ENCODE results near the gene HES2. TPM values are rescaled to one million over a fixed set of nuclear protein-coding genes. Genes with fewer than 3 reads are reported as not detected.
"Not testable (repeated sequence)": the region's sequence is repeated elsewhere in the genome, so short reads cannot be mapped to it uniquely, and the experiment has no call there.

HES2 gene
- total RNA-seq, 1 experiment from 2014 or later = not detected

DNA sequence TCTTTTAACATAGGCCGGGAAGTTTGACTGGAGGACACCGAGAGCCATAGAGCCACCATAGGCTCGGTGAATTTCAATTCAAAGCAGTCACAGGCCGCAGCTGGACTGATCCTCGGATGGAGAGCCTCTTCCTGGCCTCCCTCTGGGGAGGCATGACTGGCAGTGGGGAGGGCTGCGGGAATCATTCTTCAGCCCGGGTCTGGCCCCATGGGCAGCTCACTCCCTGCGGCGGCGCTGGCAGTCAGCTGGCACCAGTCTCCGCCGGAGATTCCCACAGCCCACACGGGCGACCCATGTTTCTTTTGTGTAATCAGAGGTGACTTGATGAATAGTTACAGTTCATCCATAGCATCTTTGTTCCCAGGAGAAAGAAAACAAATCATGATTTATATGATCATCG is 15.4 kb upstream of the HES2 start:
- DNase-seq = no peak
- H3K4me3 ChIP-seq (ENCODE audit: low read length) = no peak overlapping the region
- no peaks in the 10 kb centered on the region for H3K9me2 ChIP-seq (replicated peaks; ENCODE audit: insufficient read depth, low read length)
- no peak overlapping the region for H3K9ac ChIP-seq (ENCODE audit: low read length)
- H3K27ac ChIP-seq (ENCODE audit: low read length) = no peak overlapping the region
- H3K36me3 ChIP-seq (ENCODE audit: insufficient read depth, low read length) = no peaks in the 10 kb centered on the region
- H3K27me3 ChIP-seq (ENCODE audit: low read length) = no peaks in the 10 kb centered on the region
- H4K20me1 ChIP-seq (ENCODE audit: insufficient read depth, low read depth, low read length) = 0 out of 2 replicates have a peak, but pooled peaks cover 5% of the 10 kb centered on the region
- H2AFZ ChIP-seq (ENCODE audit: low read length) = no peak overlapping the region
- H3K9me3 ChIP-seq (ENCODE audit: low read length) = no peaks in the 10 kb centered on the region
- H3K4me1 ChIP-seq (ENCODE audit: low read length) = peaks cover 3% of the 10 kb centered on the region; the same call in 1 of the 2 replicates
- no peaks in the 10 kb centered on the region for H3K79me2 ChIP-seq (ENCODE audit: low read length)
- no peak overlapping the region for H3K4me2 ChIP-seq (ENCODE audit: low read depth, low read length, poor library complexity, severe bottlenecking)

DNA sequence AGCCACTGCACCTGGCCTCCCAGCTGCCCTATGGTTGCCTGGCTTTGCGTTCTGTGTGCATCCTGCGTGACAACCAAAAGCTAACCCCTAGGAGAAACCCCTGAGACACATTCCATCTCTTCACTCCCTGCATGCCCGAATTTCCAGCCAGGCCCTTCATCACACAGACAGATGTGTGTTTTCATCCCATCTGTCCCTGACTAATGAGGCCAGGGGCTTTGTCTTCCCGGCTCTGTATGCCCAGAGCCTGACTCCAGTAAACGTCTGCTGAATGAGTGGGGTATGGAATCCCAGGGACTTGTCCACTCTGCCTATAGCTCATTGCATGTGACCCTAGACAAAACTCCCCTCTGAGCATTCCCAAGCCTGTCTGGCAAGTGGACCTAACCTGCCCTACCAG is 14.5 kb upstream of the HES2 start:
- DNase-seq = no peak
- Histone ChIP-seq H3K9ac (ENCODE audit: low read length) (no peak overlapping the region), H3K9me2 (replicated peaks; ENCODE audit: insufficient read depth, low read length) (no peaks in the 10 kb centered on the region), H4K20me1 (ENCODE audit: insufficient read depth, low read depth, low read length) (0 out of 2 replicates have a peak, but pooled peaks cover 5% of the 10 kb centered on the region), H3K4me3 (ENCODE audit: low read length) (no peak overlapping the region), H2AFZ (ENCODE audit: low read length) (no peak overlapping the region), H3K4me1 (ENCODE audit: low read length) (peaks cover under 1% of the 10 kb centered on the region; the same call in 1 of the 2 replicates), H3K27ac (ENCODE audit: low read length) (no peak overlapping the region), H3K4me2 (ENCODE audit: low read depth, low read length, poor library complexity, severe bottlenecking) (no peak overlapping the region), H3K27me3 (ENCODE audit: low read length) (no peaks in the 10 kb centered on the region), H3K79me2 (ENCODE audit: low read length) (no peaks in the 10 kb centered on the region), H3K9me3 (ENCODE audit: low read length) (no peaks in the 10 kb centered on the region), H3K36me3 (ENCODE audit: insufficient read depth, low read length) (no peaks in the 10 kb centered on the region)

DNA sequence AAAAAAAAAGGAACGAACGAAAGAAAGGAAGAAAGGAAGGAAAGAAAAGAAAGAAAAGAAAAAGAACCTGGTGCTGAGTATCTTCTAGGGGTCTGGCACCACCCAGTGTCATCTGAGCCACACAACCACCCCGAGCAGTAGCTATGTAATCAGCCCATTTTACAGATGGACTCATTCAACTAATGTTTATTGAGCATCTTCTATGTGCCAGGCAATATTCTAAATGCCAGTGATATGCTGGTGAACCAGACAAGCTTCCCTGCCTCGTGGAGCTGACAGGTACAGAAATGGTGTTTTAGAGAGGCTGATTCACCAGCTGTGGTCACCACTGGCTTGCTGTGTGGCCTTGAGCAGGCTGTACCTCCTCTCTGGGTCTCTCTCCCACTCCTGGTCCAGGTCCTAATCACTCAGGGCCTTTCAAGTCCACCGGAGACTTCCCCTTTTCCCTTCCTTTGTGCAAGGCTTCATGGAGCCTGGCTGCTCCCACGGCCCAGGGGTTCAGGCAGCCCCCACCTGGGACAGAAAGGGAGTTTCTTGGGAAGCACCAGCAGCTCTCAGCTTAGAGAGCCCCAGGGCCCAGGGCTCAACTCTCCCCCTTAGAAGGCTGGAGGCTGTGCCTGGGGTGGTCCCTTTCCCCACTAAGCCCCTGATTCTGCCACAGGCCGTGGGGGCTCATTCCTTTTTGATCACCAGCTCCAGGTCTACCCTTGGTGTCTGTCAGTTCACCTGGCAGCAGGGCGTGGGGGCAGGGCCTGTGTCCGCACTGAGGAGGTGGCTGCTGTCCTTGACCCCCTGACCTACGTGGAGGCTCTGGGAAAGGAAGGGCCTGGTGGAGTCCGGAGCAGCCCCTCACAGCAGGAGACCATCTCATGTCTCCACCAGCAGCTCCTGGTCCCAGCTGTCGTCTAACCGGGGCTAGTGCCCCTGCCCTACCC is 12.2 kb upstream of the HES2 start:
- not testable (repeated sequence) for H3K4me2 ChIP-seq (ENCODE audit: low read depth, low read length, poor library complexity, severe bottlenecking); H3K4me1 ChIP-seq (ENCODE audit: low read length); H3K9me3 ChIP-seq (ENCODE audit: low read length); H3K27me3 ChIP-seq (ENCODE audit: low read length); H3K79me2 ChIP-seq (ENCODE audit: low read length); DNase-seq; H3K9me2 ChIP-seq (replicated peaks; ENCODE audit: insufficient read depth, low read length); H4K20me1 ChIP-seq (ENCODE audit: insufficient read depth, low read depth, low read length); H3K9ac ChIP-seq (ENCODE audit: low read length); H3K36me3 ChIP-seq (ENCODE audit: insufficient read depth, low read length); H3K27ac ChIP-seq (ENCODE audit: low read length); H2AFZ ChIP-seq (ENCODE audit: low read length); H3K4me3 ChIP-seq (ENCODE audit: low read length)

DNA sequence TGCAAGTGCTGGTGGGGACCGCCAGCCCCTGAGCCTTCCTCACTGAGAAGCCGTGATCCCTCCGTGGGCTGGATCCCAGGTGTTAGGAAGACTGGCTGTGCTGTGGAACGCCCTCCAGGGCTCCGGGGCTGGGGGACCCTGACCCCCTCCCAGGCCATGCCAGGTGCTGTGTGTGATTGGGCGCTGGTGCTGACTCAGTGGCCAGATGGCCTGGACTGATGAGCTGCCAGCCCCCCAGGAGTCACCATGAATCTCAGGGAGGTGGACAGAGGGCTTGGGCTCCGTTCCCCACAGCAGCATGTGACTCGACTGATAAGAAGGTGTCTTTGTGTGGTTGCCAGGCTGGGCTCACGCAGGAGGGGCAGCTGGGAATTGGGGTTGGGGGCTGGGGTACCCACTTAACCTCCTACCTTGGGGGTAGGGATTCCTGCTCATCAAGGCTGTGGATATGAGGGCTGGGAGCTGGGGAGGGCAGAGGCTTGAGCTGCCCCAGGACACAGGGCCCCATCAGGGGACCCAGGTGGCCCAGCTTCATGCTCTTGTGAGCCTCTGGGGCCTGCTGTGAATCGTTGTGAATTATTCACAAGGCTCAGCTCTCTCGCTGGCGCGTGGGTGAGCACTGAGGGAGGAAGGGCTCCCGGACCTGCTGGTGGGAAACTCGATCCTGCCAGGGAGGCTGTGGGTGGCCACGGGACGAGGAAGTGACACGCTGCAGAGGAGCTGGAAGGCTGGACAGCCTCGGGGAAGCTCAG is 10.1 kb upstream of the HES2 start:
- not testable (repeated sequence) for H3K79me2 ChIP-seq (ENCODE audit: low read length); H4K20me1 ChIP-seq (ENCODE audit: insufficient read depth, low read depth, low read length); H3K36me3 ChIP-seq (ENCODE audit: insufficient read depth, low read length); H3K9ac ChIP-seq (ENCODE audit: low read length); H3K27ac ChIP-seq (ENCODE audit: low read length); H3K4me2 ChIP-seq (ENCODE audit: low read depth, low read length, poor library complexity, severe bottlenecking); H3K9me2 ChIP-seq (replicated peaks; ENCODE audit: insufficient read depth, low read length); H3K27me3 ChIP-seq (ENCODE audit: low read length); H3K4me1 ChIP-seq (ENCODE audit: low read length); H3K4me3 ChIP-seq (ENCODE audit: low read length); DNase-seq; H2AFZ ChIP-seq (ENCODE audit: low read length); H3K9me3 ChIP-seq (ENCODE audit: low read length)

DNA sequence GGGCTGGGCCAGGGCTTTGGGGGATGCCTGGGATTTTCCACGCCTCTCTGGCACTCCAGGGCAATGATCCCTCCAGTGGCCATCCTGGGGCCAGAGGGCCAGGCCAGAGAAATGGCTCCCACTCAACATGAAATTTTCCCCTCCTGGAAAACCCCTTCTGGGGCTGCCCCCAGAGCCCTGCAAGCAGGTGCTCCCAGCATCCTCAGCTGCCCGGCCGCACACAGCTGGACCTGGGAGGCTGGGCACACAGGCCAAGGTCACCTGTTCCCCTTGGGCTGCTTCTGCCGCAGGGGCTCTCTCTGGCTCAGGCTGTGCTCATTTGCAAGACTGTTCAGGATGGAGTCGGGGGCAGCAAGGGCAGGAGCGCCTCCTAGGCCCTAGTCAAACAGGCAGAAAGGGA is 8.7 kb upstream of the HES2 start:
- not testable (repeated sequence) for H3K9me2 ChIP-seq (replicated peaks; ENCODE audit: insufficient read depth, low read length); H3K4me1 ChIP-seq (ENCODE audit: low read length); H3K79me2 ChIP-seq (ENCODE audit: low read length); H3K4me2 ChIP-seq (ENCODE audit: low read depth, low read length, poor library complexity, severe bottlenecking); H3K9ac ChIP-seq (ENCODE audit: low read length); H3K4me3 ChIP-seq (ENCODE audit: low read length); H4K20me1 ChIP-seq (ENCODE audit: insufficient read depth, low read depth, low read length); H3K9me3 ChIP-seq (ENCODE audit: low read length); H3K27me3 ChIP-seq (ENCODE audit: low read length); H3K36me3 ChIP-seq (ENCODE audit: insufficient read depth, low read length); H2AFZ ChIP-seq (ENCODE audit: low read length); H3K27ac ChIP-seq (ENCODE audit: low read length); DNase-seq

DNA sequence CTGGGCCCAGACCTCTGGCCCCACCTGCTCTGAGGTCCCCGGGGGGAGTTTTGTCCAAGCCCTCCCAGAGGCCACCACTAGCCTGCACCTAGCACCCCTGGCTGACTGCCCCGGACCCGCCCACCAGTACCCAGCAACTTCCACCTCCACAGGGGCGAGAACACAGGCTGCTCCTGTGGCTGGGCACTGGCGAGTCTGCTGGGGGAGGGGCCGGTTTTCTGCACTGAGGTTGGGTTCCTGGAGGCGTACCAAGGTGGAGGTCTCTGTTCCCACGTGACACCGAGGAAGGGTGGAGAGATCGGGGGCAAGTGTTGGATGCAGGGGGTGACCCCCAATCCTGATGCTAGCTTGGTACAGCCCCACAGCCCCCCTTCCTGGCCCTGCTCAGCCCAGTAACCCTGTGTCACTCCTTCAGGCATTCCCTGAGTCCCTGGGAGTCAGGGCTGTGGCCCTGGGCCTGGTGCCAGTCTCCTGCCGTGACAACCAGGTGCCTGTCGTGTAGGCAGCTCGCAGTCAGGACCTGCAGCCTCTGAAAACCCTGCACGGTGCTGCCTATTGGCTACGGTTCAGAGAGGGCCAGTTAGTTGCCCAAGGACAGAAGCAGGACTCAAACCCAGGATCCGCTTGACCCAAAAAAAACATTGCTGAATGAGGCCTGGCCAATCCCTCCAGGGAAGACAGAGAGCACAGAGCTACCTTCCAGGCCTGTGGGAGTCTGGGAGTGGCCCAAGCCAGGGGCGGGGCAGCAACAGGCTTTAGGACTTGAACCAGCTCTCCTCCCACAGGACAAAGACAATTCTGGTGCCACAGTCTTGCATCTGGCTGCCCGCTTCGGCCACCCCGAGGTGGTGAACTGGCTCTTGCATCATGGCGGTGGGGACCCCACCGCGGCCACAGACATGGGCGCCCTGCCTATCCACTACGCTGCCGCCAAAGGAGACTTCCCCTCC is 8.0 kb upstream of the HES2 start:
- Histone ChIP-seq H2AFZ (ENCODE audit: low read length) (no peak overlapping the region), H3K27me3 (ENCODE audit: low read length) (no peaks in the 10 kb centered on the region), H4K20me1 (ENCODE audit: insufficient read depth, low read depth, low read length) (no peaks in the 10 kb centered on the region), H3K4me3 (ENCODE audit: low read length) (no peak overlapping the region), H3K4me2 (ENCODE audit: low read depth, low read length, poor library complexity, severe bottlenecking) (no peak overlapping the region), H3K79me2 (ENCODE audit: low read length) (no peaks in the 10 kb centered on the region), H3K27ac (ENCODE audit: low read length) (no peak overlapping the region), H3K9me2 (replicated peaks; ENCODE audit: insufficient read depth, low read length) (no peaks in the 10 kb centered on the region), H3K9me3 (ENCODE audit: low read length) (no peaks in the 10 kb centered on the region), H3K9ac (ENCODE audit: low read length) (no peak overlapping the region), H3K36me3 (ENCODE audit: insufficient read depth, low read length) (no peaks in the 10 kb centered on the region), H3K4me1 (ENCODE audit: low read length) (no peaks in the 10 kb centered on the region; the same call in 1 of the 2 replicates)
- no peak for DNase-seq

DNA sequence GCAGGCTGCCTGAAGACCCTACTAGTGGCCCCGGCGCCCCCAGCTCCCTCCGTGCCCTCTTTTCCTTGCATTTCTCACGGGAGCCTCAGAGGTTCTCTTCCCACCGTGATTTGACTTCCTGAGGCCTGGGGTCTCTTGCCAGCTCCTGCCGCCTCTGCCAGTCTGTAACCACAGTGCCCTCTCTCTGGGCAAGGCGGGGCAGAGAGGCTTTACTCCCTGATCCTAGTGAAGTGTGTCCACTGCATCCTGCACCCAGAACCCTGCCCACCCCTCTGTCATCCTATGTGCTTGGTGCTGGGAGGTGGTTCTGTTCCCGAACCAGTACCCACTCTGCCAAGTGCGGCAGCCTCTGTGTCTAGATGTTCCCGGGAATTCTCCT is 7.2 kb upstream of the HES2 start:
- H2AFZ ChIP-seq (ENCODE audit: low read length) = no peak overlapping the region
- H4K20me1 ChIP-seq (ENCODE audit: insufficient read depth, low read depth, low read length) = no peaks in the 10 kb centered on the region
- no peak overlapping the region for H3K27ac ChIP-seq (ENCODE audit: low read length)
- no peak overlapping the region for H3K9ac ChIP-seq (ENCODE audit: low read length)
- H3K4me2 ChIP-seq (ENCODE audit: low read depth, low read length, poor library complexity, severe bottlenecking) = no peak overlapping the region
- no peaks in the 10 kb centered on the region for H3K9me3 ChIP-seq (ENCODE audit: low read length)
- no peaks in the 10 kb centered on the region; the same call in 1 of the 2 replicates for H3K4me1 ChIP-seq (ENCODE audit: low read length)
- no peaks in the 10 kb centered on the region for H3K79me2 ChIP-seq (ENCODE audit: low read length)
- H3K4me3 ChIP-seq (ENCODE audit: low read length) = no peak overlapping the region
- DNase-seq = no peak
- H3K9me2 ChIP-seq (replicated peaks; ENCODE audit: insufficient read depth, low read length) = no peaks in the 10 kb centered on the region
- H3K27me3 ChIP-seq (ENCODE audit: low read length) = no peaks in the 10 kb centered on the region
- H3K36me3 ChIP-seq (ENCODE audit: insufficient read depth, low read length) = no peaks in the 10 kb centered on the region

All from Karpas-422 (cell line).